GM19455 (cell line): ENCODE results near the gene CCT7.
A peak's percentile ranks its signal among the peaks of the same experiment; 100 is the strongest.
"Not testable (repeated sequence)": the region's sequence is repeated elsewhere in the genome, so short reads cannot be mapped to it uniquely, and the experiment has no call there.

Experiments used
- ATAC-seq: cut with Tn5 transposase; IDR thresholded peaks from one replicate; pipeline ENCODE4 v1.9.1; 2021; ENCODE audit not compliant: unreplicated experiment

The CCT7 gene

DNA sequence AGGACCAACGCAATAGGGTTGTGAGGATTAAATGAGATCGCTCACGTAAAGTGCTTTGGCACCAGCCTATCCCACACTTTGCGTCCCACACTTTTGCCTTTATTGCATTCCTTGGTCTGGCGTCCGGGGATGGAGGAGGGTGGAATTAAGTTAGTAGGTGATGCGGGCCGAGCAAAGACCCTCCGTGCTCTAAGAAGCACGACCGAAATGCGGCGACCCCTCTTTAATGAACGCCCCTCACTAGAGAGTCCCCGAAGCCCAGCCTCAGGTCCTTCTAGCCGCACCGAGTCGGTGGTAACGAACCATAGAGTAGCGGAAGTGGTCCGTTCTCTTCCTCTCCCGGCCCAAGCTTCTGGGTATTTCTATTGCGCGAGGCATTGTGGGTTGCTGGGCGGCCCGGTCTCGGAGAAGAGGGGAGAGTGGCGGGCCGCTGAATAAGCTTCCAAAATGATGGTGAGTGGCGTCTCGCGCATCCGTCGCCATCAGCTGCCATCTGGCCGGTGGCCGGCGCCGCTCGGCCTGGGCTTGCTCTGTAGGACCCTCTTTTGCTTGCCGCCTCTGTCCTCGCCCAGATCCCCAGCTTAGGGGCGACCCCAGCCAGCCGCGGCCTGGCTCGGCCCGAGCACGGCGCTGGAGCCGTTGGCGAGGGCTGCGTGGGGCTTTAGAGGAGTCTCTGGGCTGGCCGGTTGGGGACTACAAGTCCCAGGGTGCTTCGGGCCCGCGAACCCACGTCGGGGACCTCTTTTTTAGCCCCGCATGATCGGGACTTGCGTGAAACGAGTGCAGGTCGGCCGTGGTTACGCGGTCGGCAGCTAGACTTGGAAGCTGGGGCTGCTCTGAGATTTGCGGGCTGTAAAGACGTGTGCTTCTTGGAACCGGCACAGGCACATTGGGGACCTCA, at the start of gene CCT7:
CCT7 (plus strand) TSS at position 377 of the 901 bp plus-strand sequence; CDS start at position 448, 71 bp downstream.
- peak; percentile 67 for ATAC-seq

DNA sequence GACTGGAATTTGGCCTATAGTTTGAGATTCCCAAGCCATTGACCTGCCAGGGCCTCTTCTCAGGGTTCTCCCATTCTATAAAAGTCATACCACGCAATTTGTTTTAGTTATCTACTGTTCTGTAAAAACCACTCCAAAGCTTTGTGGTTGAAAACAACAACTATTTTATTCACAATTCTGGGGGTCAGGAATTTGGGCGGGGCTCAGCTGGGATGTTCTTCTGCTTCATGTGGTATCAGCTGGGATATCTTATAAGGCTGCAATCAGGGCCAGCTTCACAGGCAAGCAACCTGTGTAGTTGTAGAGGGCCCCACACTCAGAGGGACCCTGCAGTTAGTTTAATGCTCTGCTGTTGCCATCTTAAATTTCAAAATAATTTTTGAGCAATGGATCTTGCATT, 48.1 kb upstream of the CCT7 start:
- no peak for ATAC-seq

DNA sequence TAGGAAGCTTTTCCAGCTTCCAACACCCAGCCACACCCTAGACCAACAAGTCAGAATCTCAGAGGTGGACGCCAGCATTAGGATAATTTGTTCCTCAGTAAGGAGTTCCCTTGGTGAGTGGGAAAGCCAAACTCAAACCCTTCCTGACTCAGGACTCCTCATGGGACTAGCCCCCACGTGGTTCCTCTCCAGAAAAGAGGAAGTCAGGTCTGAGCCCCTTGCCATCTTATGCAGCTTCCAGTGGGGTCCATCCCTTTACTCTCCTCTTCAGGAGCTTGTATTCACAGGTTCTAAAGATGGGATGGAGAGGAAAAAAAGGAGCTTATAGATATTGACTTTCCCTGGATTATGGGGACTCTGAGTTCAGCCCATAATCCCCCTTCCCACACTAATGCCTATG, 46.6 kb upstream of the CCT7 start:
- no peak for ATAC-seq

DNA sequence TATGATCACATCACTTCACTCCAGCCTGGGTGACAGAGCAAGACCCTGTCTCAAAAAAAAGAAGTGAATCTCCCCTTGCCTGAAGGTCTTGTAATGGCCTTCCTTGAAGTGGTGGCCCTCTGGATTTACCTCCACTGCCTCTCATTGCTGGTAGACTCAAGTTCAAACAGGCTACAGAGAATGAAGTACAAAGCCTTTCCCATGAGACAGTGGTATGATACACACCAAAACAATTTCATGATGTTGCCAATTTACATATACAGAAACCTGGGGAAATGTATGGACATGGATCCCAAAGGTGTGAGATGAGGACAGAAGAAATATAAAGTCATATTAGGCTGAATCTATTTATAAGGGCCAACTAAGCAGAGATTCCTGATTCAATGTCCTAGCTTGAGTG, 36.5 kb upstream of the CCT7 start:
- no peak for ATAC-seq

DNA sequence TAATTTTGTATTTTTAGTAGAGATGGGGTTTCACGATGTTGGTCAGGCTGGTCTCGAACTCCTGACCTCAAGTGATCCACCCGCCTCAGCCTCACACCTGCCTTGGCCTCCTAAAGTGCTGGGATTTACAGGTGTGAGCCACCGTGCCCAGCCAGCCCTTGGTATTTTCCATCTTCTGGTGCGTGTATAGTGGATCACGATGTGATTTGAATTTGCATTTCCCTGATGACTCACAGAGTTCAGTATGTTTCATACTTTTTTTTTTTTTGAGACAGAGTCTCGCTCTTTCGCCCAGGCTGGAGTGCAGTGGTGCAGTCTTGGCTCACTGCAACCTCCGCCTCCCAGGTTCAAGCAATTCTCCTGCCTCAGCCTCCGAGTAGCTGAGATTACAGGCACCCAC, 33.8 kb upstream of the CCT7 start:
- ATAC-seq = not testable (repeated sequence)

DNA sequence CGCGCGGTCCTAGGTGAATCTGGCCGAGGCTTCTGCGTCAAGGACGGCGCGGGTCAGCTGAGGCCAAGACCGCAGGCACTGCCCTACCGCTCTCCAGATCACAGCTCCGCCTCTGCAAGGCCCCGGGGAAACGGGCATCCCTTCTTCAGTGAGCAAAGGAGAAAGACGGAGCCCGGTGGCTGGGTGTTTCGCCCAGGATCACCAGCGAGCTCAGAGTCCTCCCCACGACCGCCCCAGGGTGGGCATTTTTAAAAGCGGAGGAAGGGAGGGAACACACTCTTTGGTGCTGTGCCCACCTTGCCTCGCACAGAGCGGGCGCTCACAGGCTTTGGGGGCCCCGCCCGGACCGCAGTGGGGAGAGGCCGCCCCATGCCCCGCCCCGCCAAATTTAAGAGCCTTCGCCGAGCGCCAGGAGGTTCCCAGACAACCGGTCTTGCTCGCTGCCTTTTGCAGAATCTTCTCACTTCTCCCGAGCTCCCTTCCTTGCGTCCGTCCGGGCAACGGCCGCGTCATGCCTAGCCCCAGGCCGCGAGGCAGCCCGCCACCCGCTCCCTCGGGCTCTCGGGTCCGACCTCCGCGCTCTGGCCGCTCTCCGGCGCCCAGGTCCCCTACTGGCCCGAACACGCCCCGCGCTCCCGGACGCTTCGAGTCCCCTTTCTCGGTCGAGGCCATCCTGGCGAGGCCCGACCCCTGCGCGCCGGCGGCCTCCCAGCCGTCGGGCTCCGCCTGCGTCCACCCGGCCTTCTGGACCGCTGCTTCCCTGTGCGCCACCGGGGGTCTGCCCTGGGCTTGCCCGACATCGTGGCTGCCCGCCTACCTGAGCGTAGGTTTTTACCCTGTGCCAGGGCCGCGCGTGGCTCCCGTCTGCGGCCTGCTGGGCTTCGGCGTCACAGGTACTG, 31.7 kb upstream of the CCT7 start, which contains the start of gene NOTO:
NOTO (plus strand) TSS at position 419 of the 899 bp plus-strand sequence; CDS start at position 512, 93 bp downstream.
- no peak for ATAC-seq

DNA sequence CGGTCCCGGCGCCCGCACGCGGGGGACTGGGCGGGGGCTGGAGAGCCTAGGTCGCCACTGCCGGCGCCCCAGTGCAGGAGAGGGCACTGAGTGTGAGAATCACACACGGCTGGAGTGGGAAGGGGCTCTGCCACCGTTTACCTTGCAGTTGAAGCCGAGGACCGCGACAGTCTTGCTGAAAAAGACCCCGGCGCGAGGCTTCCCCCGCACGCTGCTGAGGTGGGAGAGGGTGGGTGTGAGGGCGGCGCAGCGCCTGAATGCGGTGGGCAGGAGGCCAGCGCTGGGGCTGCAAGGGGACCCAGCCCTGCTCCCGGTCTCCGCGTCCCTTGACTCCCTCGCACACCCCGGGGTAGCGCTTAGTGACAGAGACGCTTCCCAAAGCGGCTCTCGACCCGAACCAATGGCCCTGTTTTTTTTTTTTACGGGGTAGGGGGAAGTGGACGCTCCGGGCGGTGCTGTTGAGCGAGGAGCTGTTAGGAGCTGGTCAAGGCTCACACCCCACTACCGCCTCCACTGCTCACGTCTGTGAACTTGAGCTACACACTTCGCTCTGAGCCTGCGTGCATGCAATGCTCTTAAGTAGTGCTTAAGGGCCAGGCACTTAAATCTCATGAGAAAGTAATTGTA, 30.9 kb upstream of the CCT7 start:
- ATAC-seq = no peak

DNA sequence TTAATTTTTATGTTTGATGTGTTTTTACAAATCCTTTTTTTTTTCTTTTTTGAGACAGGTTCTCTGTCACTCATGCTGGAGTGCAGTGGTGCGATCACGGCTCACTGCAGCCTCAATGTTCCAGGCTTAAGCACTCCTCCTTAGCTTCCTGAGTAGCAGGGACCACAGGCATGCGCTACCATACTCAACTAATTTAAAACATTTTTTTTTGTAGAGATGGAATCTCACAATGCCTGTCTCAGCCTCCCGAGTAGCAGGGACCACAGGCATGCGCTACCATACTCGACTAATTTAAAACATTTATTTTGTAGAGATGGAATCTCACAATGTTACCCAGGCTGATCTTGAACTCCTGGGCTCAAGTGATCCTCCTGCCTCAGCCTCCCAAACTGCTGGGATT, 28.5 kb upstream of the CCT7 start:
- no peak for ATAC-seq

DNA sequence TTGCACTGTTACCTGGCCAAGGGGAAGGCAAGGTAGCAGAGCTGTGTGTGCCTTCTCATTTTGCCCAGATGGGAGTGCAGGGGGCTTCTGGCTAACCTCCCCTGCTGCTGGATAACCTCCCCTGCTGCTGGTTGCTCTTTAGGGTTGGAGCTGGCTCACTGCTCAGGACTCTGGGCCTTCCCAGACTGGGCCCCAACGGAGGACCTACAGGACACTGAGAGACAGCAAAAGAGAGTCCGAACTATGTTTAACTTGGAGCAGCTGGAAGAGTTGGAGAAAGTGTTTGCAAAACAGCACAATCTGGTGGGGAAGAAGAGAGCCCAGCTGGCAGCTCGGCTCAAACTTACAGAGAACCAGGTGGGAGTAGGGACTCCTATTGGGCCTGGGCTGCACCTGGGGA, 25.9 kb upstream of the CCT7 start:
- ATAC-seq = no peak

DNA sequence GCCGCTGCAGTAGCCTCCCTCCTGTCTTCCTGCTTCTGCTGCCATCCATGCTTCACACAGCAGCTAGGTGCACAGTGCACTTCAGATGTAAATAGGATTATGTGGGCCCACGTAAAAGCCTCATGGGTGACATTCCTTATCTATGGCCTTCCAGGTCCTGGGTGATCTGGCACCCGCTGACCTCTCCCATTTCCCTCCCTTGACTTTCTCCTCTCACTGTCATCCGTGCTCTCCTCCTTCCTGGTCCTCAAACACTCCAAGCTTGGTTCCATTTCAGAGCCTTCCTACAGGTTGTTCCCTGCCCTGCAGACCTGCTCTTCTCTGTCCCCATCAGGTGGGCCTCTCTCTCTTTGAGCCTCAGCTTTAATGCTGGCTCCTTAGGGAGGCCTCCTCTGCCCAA, 24.1 kb upstream of the CCT7 start:
- ATAC-seq = no peak

DNA sequence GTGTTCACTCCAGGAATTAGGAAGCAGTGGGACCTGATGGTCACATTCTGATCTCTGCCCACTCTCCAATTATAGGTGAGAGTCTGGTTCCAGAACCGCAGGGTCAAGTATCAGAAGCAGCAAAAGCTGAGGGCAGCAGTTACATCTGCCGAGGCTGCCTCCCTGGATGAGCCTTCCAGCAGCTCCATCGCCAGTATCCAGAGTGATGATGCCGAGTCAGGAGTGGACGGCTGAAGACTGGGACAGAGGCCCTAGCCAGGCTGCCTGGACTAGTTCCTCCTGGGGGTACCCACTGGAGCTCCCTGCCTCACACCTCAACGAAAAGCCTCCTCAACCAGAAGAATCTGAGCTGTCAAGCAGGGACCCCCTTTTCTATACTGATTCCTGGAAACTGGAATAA, 23.4 kb upstream of the CCT7 start:
- no peak for ATAC-seq

DNA sequence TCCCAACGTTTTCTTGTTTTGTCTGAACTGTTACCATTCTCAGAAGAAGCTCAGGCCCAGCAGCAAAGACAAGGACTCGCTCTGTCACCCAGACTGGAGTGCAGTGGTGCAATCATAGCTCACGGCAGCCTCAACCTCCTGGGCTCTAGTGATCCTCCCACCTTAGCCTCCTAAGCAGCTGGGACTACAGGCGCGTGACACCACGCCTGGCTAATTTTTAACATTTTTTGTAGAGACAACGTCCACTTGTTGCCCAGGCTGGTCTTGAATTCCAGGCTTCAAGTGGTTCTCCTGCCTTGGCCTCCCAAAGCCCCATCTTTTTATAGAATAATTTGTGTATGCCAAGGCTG, 22.0 kb upstream of the CCT7 start:
- ATAC-seq = no peak

DNA sequence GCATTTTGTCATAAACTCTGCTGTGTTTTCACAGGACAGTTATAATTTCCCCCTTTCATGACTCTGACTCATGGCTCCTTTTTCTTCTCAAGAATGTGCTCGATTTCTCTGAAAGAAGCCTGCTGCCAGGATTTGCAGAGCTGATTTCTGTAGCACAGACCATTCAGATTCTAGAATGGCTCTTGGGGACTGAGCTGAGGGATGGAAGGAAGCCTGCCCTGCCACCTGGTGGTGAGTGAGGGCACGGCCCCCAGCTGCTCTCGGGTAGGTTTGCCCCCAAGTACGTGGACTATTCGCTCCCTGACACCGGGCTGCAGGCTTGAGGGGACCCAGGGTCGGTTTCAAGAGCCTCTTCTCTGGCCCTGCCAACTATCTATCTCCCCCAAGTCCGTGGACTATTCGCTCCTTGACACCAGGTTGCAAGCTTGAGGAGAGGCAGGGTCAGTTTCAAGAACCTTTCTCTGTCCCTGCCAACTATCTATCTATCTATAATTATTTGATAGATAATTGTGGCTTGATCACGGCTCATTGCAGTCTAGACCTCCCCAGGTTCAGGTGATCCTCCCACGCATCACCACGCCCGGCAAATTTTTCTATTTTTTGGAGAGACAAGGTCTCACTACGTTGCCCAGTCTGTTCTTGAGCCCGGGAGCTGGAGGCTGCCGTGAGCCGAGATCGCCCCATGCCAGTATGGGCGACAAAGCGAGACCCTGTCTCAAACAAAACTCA, 21.5 kb upstream of the CCT7 start:
- peak; percentile 59 for ATAC-seq

DNA sequence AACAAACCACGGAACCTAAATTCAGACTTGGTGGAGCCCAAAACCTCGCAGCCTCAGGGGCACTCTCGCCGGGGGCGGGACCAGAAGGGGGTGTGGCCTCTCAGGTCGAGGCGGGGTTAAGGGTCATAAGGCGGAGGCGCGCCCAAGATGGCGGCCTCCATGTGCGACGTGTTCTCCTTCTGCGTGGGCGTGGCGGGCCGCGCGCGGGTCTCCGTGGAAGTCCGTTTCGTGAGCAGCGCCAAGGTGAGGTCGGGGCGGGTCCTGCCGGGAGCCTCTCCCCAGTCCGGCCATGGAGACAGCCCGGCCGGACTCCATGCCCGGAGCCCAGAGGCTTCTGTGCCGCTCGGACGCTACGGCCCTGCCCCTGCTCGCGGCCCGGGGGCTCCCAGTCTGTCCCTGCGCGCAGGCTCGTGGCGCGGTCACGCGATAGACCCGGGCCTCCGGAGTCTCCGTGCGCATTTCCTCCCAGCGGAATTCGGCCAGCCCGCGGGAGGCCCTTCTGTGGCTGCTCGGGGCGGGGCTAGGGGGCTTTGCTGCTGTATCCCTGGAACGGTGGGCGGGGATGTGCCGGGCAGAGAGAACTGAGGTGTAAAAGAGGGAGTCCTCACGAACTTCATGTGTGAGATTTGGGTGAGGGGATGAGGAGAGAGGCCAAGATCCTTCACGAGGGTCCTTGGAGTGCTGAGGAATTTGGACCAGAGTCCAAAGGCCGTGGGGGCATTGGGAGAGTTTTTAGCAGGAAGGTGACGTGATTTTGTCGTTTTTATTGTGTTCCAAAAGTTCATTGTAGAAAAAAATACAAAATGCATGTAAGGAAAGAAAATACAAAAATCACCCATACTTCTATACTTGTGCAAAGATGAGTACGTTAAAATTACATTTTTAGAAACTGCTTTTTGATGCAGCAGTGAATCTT, 19.7 kb upstream of the CCT7 start, which contains the start of gene SMYD5:
SMYD5 (plus strand) TSS at position 126 of the 916 bp plus-strand sequence; CDS start at position 148, 22 bp downstream.
- ATAC-seq = peak; percentile 92

DNA sequence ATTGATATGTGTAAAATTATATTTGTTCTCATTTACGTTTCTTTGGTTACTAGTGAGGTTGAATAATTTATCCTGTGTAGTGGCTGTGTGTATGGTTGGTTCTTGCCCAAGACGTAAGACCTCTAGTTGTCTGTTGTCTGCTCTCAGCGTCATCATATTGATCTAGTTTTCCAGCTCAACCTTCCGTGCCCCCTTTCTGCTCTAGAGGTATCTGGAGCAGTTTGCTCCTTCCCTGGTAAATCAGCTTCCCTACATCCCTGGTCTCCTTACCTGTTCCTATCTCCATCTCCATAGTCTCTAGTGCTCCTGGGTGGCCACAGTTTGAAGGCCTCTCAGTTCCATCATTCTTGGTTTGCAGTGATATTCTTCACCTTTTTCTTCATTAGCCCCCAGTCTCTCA, 18.9 kb upstream of the CCT7 start:
- no peak for ATAC-seq

DNA sequence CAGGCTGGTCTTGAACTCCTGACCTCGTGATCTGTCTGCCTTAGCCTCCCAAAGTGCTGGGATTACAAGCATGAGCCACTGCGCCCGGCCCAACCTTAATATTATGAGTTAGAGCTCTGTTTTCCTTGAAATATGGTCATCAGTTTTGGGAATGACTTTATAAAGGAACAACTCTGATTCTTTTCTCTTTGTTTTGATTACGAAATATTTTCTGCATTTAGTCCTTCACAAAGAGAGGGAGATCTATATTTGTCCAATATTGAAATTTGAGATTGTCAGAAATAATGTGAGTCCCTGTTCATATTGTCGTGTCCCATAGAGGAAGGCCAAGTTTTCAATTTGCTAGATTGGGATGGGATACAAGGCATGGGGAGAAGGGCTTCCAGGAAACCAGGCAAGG, 16.9 kb upstream of the CCT7 start:
- no peak for ATAC-seq

DNA sequence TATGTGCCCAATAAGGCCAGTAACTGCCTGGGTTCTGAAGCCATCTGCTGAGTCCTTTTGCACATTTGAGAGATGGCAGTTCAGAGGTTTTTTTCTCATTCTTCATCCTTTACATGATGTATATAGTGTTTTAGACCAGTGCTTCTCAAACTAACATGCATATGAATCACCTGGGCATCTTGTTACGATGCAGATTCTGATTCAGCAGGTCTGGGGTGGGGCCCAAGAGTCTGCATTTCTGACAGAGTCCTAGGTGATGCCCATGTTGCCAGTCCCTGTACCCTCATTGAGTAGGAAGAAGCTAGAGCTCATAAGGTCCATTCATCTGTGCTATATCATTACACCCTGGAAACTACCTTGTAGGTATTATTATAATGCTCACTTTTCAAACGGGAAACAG, 16.3 kb upstream of the CCT7 start:
- no peak for ATAC-seq

DNA sequence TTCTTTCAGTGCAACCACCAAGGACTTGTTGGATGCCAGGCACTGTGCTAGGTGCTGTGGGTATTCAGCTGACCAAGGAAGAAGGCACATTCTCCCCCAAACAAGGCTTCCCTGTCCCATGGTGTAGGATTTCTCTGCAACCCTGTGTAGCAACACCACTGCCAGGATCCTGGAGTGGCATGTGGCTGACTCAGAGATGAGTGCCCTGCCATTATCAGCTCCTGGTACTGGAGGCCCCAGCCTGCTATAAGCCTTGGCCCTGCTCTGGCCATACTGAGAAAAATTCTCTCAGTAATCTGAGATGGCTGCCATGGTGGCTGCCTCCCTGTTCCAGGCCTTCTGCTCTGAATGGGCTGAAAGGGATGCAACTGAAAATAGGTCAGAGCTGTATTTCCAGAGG, 15.8 kb upstream of the CCT7 start:
- no peak for ATAC-seq

DNA sequence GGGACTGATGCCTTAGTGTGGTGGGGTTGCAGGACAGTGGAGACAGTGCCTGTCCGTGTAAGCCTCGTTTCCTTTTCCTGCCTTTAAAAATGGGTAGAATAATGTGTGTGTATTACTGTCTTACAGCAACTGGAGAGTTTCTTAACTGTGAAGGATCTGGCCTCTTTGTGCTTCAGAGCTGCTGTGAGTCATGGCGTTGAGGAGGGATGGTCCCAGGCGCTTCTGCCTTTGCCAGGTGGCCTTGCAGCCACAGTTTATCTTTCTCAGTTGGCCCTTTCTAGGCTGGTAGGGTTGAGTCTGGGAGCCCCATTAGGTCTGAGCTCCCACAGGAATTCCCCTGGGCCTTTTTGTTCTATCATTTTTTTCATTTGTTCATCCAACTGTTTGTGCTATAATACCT, 10.3 kb upstream of the CCT7 start:
- no peak for ATAC-seq
